Activated CD4-positive, alpha-beta T cell treated with anti-CD3 and anti-CD28 coated beads for 4 hours (primary cell): ENCODE data around the gene SH2D4B.

Experiments
- DNase-seq, 2 donors: peaks; one replicate each; pipeline ENCODE4 v3.0.0-alpha.2; 2020

Gene SH2D4B

DNA sequence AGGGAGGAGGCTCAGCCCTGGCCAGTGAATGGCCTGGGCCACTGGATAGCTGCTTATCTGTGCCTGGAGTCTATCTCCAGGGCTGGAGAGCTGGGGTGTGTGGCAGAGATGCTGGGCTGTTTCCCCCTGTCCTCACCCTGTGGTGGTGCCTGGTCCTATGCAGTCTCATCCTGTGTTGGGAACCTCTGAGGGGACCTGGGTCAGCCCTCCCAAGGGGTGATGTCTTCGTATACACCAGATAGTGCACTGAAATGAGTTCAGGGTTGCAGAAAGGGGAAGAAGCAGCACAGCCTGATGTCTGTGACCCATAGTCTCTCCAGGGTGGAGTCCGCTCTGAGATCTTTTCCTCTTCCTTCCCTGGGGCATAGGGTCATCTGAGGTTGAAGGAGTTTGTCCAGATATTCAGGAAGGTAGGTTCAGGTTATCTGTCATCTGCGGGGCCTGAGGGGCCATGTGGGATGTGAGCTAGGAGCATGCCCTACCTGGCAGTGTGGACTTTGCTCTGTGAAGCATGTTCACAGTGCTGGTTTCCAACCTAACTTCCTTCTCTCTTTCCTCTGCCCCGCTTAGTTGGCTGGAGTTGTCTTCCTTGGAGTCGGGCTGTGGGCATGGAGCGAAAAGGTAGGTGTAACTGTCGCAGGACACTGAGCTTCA is 33.4 kb upstream of the SH2D4B start:
- no peak for DNase-seq

- no peak for DNase-seq
These were observed 32.7 kb upstream of the SH2D4B start for GRCh38 chr10:80504897-80505465.

- no peak for DNase-seq
These were observed 31.5 kb upstream of the SH2D4B start for GRCh38 chr10:80506189-80506575.

GRCh38 chr10:80506836-80507487 is 30.7 kb upstream of the SH2D4B start:
- DNase-seq = no peak

- DNase-seq = no peak
These were observed 28.6 kb upstream of the SH2D4B start for GRCh38 chr10:80509108-80509402.

DNA sequence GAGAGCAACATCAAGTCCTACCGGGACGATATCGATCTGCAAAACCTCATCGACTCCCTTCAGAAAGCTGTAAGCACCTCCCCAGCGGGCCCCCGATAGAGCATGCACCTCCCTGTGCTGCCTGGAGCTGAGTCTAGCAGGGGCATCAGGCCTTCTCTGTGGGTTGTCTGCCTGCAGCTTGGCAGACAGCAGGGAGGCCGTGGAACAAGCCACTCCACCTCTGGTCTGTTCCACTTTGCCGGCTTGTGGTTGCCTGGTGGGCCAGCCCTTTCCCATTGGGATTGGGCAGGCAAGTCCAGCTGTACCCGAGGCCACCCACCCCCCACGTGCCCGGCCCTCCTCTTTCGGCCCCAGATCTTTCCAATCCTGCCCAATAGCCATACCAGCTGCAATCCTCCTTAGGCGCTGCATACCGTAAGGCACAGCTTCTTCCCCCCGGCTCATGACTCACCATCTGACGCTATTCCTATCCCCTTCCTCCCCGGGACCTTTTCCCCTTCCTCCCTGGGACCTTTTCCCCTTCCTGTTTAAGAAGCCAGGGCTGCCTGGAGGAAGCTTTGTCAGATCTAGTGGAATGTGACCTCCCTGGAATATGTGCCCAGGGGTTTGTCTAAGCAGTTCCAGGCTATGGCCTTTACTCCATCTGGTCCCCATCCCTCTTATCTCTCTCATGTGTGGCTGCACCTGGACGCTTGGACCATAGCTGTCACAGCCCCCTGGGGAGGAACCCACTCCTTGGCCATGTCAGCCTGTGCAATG is 28.1 kb upstream of the SH2D4B start:
- no peak for DNase-seq

DNA sequence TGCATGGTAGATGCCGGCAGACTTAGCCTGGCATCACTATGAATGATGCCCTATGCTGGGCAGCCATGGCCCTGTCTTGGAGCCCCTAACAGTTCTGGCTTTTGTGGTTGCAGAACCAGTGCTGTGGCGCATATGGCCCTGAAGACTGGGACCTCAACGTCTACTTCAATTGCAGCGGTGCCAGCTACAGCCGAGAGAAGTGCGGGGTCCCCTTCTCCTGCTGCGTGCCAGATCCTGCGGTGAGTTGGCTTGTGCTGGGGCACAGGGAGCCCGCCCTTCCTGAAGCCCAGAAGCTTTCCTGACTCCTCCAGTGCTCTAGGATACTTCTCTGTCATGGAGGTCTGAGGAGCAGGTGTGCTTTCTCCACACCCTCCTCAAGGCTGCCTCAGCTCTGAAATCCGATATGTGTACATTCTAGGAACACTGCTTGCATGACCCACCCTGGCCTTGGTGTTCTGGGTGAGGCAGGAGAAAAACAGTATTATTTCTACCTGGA is 25.6 kb upstream of the SH2D4B start:
- DNase-seq = no peak

- DNase-seq = no peak
These were observed 24.6 kb upstream of the SH2D4B start for GRCh38 chr10:80513106-80513505.

DNA sequence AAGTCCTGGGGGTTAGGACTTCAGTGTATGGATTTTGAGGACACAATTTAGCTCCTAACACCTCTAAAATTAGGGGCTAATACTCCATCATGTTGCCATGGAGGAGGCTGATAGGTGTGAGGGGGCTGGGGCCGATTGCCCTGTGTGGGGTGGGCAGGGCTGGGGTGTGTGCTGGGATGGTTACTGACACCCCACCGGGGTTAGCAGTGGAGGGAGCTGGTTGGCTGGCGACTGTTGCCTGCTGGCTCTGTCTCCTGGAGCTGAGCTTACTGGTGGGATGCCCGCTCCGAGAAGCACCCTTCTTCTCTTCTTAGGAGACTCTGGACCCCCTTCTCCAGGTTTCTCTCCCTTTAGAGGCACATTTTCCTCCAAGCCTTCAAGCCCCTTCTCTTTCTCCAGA is 22.2 kb upstream of the SH2D4B start:
- DNase-seq = no peak

GRCh38 chr10:80515941-80516340 is 21.8 kb upstream of the SH2D4B start:
- DNase-seq = no peak

DNA sequence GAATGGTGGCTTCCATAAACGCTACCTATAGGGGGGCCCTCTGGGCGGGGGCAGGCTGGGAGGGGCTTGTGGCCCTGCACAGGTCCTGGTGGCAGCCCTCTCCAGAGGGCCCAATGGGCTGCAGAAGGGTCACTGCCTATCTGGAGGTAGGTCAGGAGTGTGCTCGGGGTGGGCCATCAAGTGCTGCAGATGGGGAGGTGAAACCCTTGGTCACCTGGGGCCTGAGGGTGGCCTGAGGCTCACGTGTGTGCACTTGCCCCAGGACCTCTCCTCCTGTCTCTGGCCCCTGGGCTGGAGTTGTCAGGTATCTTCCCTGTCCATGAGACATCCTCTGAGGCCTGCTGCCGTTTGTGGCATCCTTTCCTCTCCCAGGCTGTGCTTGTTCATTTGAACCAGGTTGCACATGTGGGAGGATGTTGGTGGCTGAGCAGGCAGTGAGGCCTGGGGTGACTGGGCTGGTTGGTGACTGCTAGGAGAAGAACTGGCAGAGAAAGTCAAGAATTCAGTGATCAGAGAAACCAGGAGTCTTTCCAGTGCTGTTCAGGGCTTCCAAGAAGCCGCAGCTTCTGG is 21.1 kb upstream of the SH2D4B start:
- DNase-seq = no peak

DNA sequence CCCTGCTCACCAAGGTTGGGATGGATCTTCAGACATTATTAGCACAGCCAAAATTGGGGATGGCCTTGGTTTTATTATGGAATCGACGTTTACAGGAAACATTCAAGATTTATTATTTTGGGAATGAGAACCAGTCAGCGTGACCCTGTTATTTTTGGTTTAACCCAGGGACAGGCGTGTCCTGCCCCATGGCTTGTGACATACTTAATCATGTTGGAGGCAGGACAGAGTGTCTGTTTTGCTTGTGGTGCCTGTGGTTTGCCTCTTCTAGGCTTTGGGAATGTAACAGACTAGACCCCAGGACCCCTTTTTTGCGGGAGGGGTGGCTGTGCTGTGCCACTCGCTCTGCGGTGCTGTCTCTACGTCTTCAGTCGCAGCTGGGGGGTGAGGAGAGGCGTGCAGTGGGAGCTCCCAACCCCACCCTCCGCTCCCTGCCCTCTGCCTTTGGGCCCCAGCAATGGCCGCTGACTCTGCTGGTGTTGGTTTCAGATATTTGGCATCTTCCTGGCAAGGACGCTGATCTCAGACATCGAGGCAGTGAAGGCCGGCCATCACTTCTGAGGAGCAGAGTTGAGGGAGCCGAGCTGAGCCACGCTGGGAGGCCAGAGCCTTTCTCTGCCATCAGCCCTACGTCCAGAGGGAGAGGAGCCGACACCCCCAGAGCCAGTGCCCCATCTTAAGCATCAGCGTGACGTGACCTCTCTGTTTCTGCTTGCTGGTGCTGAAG is 20.1 kb upstream of the SH2D4B start:
- no peak for DNase-seq

DNA sequence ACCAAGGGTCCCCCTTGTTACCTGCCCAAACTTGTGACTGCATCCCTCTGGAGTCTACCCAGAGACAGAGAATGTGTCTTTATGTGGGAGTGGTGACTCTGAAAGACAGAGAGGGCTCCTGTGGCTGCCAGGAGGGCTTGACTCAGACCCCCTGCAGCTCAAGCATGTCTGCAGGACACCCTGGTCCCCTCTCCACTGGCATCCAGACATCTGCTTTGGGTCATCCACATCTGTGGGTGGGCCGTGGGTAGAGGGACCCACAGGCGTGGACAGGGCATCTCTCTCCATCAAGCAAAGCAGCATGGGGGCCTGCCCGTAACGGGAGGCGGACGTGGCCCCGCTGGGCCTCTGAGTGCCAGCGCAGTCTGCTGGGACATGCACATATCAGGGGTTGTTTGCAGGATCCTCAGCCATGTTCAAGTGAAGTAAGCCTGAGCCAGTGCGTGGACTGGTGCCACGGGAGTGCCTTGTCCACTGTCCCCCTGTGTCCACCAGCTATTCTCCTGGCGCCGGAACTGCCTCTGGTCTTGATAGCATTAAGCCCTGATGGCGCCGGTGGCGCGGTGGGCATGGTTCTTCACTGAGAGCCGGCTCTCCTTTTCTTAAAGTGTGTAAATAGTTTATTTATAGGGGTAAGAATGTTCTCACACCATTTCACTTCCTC is 19.4 kb upstream of the SH2D4B start:
- DNase-seq = no peak

GRCh38 chr10:80518807-80519360 is 18.8 kb upstream of the SH2D4B start:
- no peak for DNase-seq

DNA sequence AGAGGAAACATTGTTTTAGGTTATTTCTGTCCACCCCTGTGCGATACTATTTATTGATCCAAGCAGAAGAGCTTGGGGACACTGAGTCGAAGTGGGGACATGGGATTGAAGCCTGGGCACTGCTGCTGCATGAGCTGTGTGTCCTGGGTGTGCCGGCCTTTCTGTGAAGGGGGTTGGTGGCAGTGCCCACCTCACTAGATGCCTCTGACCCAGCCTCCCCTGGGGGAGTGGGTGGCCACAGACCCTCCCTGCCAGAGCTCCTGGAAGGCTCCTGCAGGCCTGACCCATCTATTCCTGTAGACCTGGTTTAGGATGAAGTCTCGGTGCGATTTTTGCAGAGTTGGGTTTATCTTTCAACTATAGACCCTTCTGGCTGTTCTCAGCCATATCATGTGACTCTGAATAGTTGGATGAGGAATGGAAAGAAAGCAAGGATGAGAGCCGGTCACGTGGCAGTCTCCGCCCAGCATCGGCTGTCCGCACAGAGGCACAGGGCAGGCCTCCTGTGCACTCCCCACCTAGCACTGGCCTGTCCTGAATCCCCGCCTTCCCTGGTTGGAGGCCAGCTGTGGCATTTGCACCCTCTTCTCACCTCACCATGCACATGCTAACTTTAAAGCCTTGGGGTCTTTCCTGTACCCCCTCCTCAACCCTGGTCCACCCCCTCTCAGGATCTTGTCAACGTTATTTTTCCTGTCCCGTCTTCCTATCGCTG is 17.6 kb upstream of the SH2D4B start:
- no peak for DNase-seq

DNA sequence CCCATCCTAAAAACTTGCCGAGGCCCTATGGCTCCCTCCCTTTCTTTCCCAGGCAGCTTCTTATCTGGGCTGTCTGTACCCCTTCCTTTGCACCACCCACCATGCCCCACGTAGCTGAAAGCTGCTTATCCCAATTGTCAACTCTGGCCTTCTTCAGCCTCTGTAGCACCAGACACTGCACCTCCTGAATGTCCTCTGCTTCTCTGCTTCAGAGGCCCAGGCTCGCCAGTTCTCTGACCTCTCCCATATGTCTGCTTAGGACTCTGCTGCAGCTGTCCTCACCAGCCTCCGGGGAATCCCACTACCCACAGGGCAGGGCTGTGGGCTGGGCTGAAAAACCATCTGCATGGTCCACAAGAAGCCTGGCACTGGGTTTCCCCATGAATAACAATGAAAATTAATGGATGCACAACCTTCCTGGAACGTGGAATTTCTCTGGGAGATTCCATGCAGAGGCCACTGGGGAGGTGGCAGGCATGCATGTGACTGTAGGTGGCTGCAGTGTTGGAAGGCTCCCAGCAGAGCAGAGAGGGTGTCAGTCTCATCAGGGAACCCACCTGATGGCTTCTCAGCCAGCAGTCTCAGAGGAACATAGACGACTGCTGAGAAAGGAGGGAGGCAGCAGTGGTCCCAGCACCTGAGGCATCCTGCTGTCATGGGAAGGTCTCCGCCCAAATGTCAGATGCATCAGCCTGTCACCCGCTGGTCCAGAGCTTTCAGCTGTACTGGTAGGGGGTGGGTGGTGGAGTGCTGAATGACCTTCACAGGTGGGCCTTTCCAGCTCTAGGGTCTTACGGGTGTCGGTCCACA is 16.8 kb upstream of the SH2D4B start:
- no peak for DNase-seq

DNA sequence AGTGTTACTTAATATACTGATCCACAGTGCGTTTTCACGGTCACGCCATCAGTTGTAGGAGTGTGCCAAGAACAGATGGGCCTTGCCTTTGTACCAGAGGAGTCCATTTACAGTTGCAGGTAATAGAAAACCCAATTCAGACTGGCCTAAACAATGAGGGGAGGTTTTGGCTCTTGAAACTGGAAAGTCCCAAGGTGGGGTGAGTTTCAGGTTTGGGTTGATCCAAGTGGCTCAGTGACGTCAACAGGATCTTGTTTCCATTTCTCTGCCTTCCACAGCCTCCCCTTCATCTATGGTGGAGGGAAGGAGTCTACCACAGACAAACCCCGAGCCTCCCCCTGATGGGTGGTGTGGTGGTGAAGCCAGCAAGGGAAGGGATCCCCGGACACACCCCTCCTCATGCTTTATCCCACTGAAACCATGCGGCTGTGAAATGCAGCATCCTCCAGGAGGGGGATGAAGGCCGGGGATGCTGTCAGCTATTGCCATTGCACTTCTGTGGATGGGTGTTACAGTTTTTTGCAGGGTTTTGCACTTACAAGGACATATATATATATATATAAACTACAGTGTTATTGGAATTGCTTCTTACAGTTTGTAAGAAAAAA is 14.8 kb upstream of the SH2D4B start:
- no peak for DNase-seq

GRCh38 chr10:80523773-80524172 is 13.9 kb upstream of the SH2D4B start:
- DNase-seq = no peak

- no peak for DNase-seq
These were observed 13.4 kb upstream of the SH2D4B start for GRCh38 chr10:80524190-80524909.
